ENCODE measurements around the gene CAMTA1.
A peak's percentile ranks its signal among the peaks of the same experiment; 100 is the strongest.

Gene CAMTA1

GRCh38 chr1:7012461-7012924 lies 227.2 kb downstream of the CAMTA1 start:
- H3K4me2 ChIP-seq, result peak overlapping the region; percentile 17
- H3K4me3 ChIP-seq, result no peak overlapping the region
- TF ChIP-seq Cebpa-rat (IDR thresholded peaks at IDR 0.05), result no peak
- no peaks in the 10 kb centered on the region for H3K27me3 ChIP-seq
- peaks cover 50% of the 10 kb centered on the region for H3K4me1 ChIP-seq
- H3K9ac ChIP-seq, result no peak overlapping the region
- no peaks in the 10 kb centered on the region for H3K36me3 ChIP-seq
- H3K27ac ChIP-seq, result no peak overlapping the region
- H4K20me1 ChIP-seq, result no peaks in the 10 kb centered on the region
- no peaks in the 10 kb centered on the region for H3K9me3 ChIP-seq

GRCh38 chr1:7013833-7014639 lies 228.8 kb downstream of the CAMTA1 start:
- Histone ChIP-seq H3K4me3 (peak overlapping the region; percentile 41; the same call in 1 of the 2 replicates), H3K27me3 (no peaks in the 10 kb centered on the region), H3K36me3 (no peaks in the 10 kb centered on the region), H3K27ac (peak overlapping the region; percentile 75), H3K4me2 (peak overlapping the region; percentile 93), H3K9ac (peak overlapping the region; percentile 64), H3K4me1 (peaks cover 59% of the 10 kb centered on the region), H4K20me1 (no peaks in the 10 kb centered on the region), H3K9me3 (no peaks in the 10 kb centered on the region)
- TF ChIP-seq Cebpa-rat (IDR thresholded peaks at IDR 0.05), result no peak

GRCh38 chr1:7014640-7014930 lies 229.3 kb downstream of the CAMTA1 start:
- H3K27me3 ChIP-seq, result no peaks in the 10 kb centered on the region
- no peak for TF ChIP-seq Cebpa-rat (IDR thresholded peaks at IDR 0.05)
- H3K36me3 ChIP-seq, result no peaks in the 10 kb centered on the region
- H3K9me3 ChIP-seq, result no peaks in the 10 kb centered on the region
- peaks cover 65% of the 10 kb centered on the region for H3K4me1 ChIP-seq
- H4K20me1 ChIP-seq, result no peaks in the 10 kb centered on the region
- 0 out of 2 replicates have a peak overlapping the region, but pooled peaks have one; percentile 64 for H3K9ac ChIP-seq
- peak overlapping the region; percentile 75 for H3K27ac ChIP-seq
- no peak overlapping the region for H3K4me3 ChIP-seq
- H3K4me2 ChIP-seq, result peak overlapping the region; percentile 93

GRCh38 chr1:7015022-7015421 lies 229.8 kb downstream of the CAMTA1 start:
- H4K20me1 ChIP-seq, result no peaks in the 10 kb centered on the region

GRCh38 chr1:7018351-7018750 lies 233.1 kb downstream of the CAMTA1 start:
- Histone ChIP-seq H3K9ac (no peak overlapping the region), H3K27me3 (no peaks in the 10 kb centered on the region), H4K20me1 (no peaks in the 10 kb centered on the region), H3K36me3 (no peaks in the 10 kb centered on the region), H3K9me3 (no peaks in the 10 kb centered on the region), H3K4me2 (peak overlapping the region; percentile 68), H3K4me1 (peaks cover 81% of the 10 kb centered on the region), H3K27ac (no peak overlapping the region), H3K4me3 (no peak overlapping the region)
- no peak for TF ChIP-seq Cebpa-rat (IDR thresholded peaks at IDR 0.05)

More at GRCh38 chr1:7015022-7015421, 229.8 kb downstream of the CAMTA1 start:
- no peaks in the 10 kb centered on the region for H3K36me3 ChIP-seq
- H3K4me3 ChIP-seq, result no peak overlapping the region
- no peaks in the 10 kb centered on the region for H3K9me3 ChIP-seq
- no peak overlapping the region for H3K9ac ChIP-seq
- H3K4me2 ChIP-seq, result peak overlapping the region; percentile 93
- peak overlapping the region; percentile 11; the same call in 1 of the 2 replicates for H3K27ac ChIP-seq
- TF ChIP-seq Cebpa-rat (IDR thresholded peaks at IDR 0.05), result no peak
- H3K27me3 ChIP-seq, result no peaks in the 10 kb centered on the region
- peaks cover 69% of the 10 kb centered on the region for H3K4me1 ChIP-seq

- Histone ChIP-seq H3K27ac (peak overlapping the region; percentile 33), H3K4me1 (peaks cover 76% of the 10 kb centered on the region), H3K4me3 (no peak overlapping the region), H3K4me2 (peak overlapping the region; percentile 68), H3K9ac (no peak overlapping the region), H3K9me3 (no peaks in the 10 kb centered on the region), H4K20me1 (no peaks in the 10 kb centered on the region), H3K27me3 (no peaks in the 10 kb centered on the region), H3K36me3 (no peaks in the 10 kb centered on the region)
- TF ChIP-seq Cebpa-rat (IDR thresholded peaks at IDR 0.05), result no peak
Measured at GRCh38 chr1:7018826-7019225, 233.6 kb downstream of the CAMTA1 start.

GRCh38 chr1:7019510-7019909 lies 234.3 kb downstream of the CAMTA1 start:
- H3K27ac ChIP-seq, result peak overlapping the region; percentile 33
- no peak for TF ChIP-seq Cebpa-rat (IDR thresholded peaks at IDR 0.05)
- H3K9ac ChIP-seq, result no peak overlapping the region
- no peaks in the 10 kb centered on the region for H3K36me3 ChIP-seq
- H3K9me3 ChIP-seq, result no peaks in the 10 kb centered on the region
- no peak overlapping the region for H3K4me3 ChIP-seq
- peaks cover 69% of the 10 kb centered on the region for H3K4me1 ChIP-seq
- H4K20me1 ChIP-seq, result no peaks in the 10 kb centered on the region
- no peaks in the 10 kb centered on the region for H3K27me3 ChIP-seq
- peak overlapping the region; percentile 68 for H3K4me2 ChIP-seq

- Histone ChIP-seq H4K20me1 (no peaks in the 10 kb centered on the region), H3K36me3 (no peaks in the 10 kb centered on the region), H3K4me1 (peaks cover 45% of the 10 kb centered on the region), H3K4me2 (peak overlapping the region; percentile 68), H3K9me3 (no peaks in the 10 kb centered on the region), H3K9ac (no peak overlapping the region), H3K4me3 (no peak overlapping the region), H3K27me3 (no peaks in the 10 kb centered on the region), H3K27ac (no peak overlapping the region)
- no peak for TF ChIP-seq Cebpa-rat (IDR thresholded peaks at IDR 0.05)
Measured at GRCh38 chr1:7022058-7022457, 236.8 kb downstream of the CAMTA1 start.

- no peak for TF ChIP-seq Cebpa-rat (IDR thresholded peaks at IDR 0.05)
- no peak overlapping the region for H3K9ac ChIP-seq
- H3K36me3 ChIP-seq, result no peaks in the 10 kb centered on the region
- no peaks in the 10 kb centered on the region for H3K27me3 ChIP-seq
- no peak overlapping the region for H3K4me2 ChIP-seq
- H3K27ac ChIP-seq, result no peak overlapping the region
- peaks cover 26% of the 10 kb centered on the region for H3K4me1 ChIP-seq
- no peaks in the 10 kb centered on the region for H4K20me1 ChIP-seq
- H3K4me3 ChIP-seq, result no peak overlapping the region
- H3K9me3 ChIP-seq, result no peaks in the 10 kb centered on the region
Measured at GRCh38 chr1:7025013-7025412, 239.8 kb downstream of the CAMTA1 start.

GRCh38 chr1:7026169-7026568 lies 240.9 kb downstream of the CAMTA1 start:
- peaks cover 14% of the 10 kb centered on the region for H3K4me1 ChIP-seq
- H3K9ac ChIP-seq, result no peak overlapping the region
- no peaks in the 10 kb centered on the region for H3K27me3 ChIP-seq
- no peaks in the 10 kb centered on the region for H3K36me3 ChIP-seq
- TF ChIP-seq Cebpa-rat (IDR thresholded peaks at IDR 0.05), result no peak
- H3K27ac ChIP-seq, result no peak overlapping the region
- H4K20me1 ChIP-seq, result no peaks in the 10 kb centered on the region
- H3K9me3 ChIP-seq, result no peaks in the 10 kb centered on the region
- H3K4me2 ChIP-seq, result no peak overlapping the region
- H3K4me3 ChIP-seq, result no peak overlapping the region
